Testis (tissue), 2 donors: ENCODE measurements around the gene HPS1.

Source experiments
- CTCF ChIP-seq, 3 experiments: fragments of 450-650 bp in 2 of 3; fragments of 200-600 bp in 1 of 3; sonication (generic) in 1 of 3; IDR thresholded peaks; one replicate each; pipeline ENCODE4 v1.5.1; 2016 to 2019; ENCODE audit warnings: antibody characterized with exemption in 3 of 3, mild to moderate bottlenecking in 2 of 3, moderate library complexity in 1 of 3
- POLR2A ChIP-seq: fragments of 450-650 bp; IDR thresholded peaks from one replicate; pipeline ENCODE4 v1.6.1; 2017; ENCODE audit warnings: antibody characterized with exemption, mild to moderate bottlenecking, moderate library complexity

- TF ChIP-seq CTCF (IDR thresholded peaks at IDR 0.05) (no peak), POLR2A (no peak)
Observed at GRCh38 chr10:98370831-98371820, 75.6 kb downstream of the HPS1 start.
